ENCODE data around the gene DPF3. TPM values are rescaled to one million over a fixed set of nuclear protein-coding genes. Genes with fewer than 3 reads are reported as not detected.

Gene DPF3
- total RNA-seq, 1 donor from 2014 or later, result 3.0 TPM

- Mint-ChIP-seq H3K4me3 (ENCODE audit: unreplicated experiment) (no peak overlapping the region), H3K27me3 (ENCODE audit: unreplicated experiment) (no peaks in the 10 kb centered on the region), H3K4me1 (ENCODE audit: unreplicated experiment) (no peaks in the 10 kb centered on the region), H3K36me3 (ENCODE audit: low read depth, unreplicated experiment) (no peaks in the 10 kb centered on the region), H3K27ac (ENCODE audit: unreplicated experiment) (no peak overlapping the region), H3K9me3 (ENCODE audit: unreplicated experiment) (no peaks in the 10 kb centered on the region)
- no peak for DNase-seq (ENCODE audit: low spot score)
- TF ChIP-seq CTCF (IDR thresholded peaks at IDR 0.05; ENCODE audit: unreplicated experiment), result no peak
Observed at GRCh38 chr14:72906316-72906715, 12.4 kb upstream of the DPF3 start.

GRCh38 chr14:72904840-72905561 is 11.1 kb upstream of the DPF3 start:
- no peaks in the 10 kb centered on the region for H3K4me1 Mint-ChIP-seq (ENCODE audit: unreplicated experiment)
- TF ChIP-seq CTCF (IDR thresholded peaks at IDR 0.05; ENCODE audit: unreplicated experiment), result peak; percentile 97
- no peaks in the 10 kb centered on the region for H3K27me3 Mint-ChIP-seq (ENCODE audit: unreplicated experiment)
- peak; percentile 60 for DNase-seq (ENCODE audit: low spot score)
- H3K36me3 Mint-ChIP-seq (ENCODE audit: low read depth, unreplicated experiment), result no peaks in the 10 kb centered on the region
- H3K9me3 Mint-ChIP-seq (ENCODE audit: unreplicated experiment), result no peaks in the 10 kb centered on the region
- H3K27ac Mint-ChIP-seq (ENCODE audit: unreplicated experiment), result no peak overlapping the region
- H3K4me3 Mint-ChIP-seq (ENCODE audit: unreplicated experiment), result no peak overlapping the region

GRCh38 chr14:72904218-72904617 is 10.3 kb upstream of the DPF3 start:
- Mint-ChIP-seq H3K4me1 (ENCODE audit: unreplicated experiment) (no peaks in the 10 kb centered on the region), H3K27ac (ENCODE audit: unreplicated experiment) (no peak overlapping the region), H3K36me3 (ENCODE audit: low read depth, unreplicated experiment) (no peaks in the 10 kb centered on the region), H3K4me3 (ENCODE audit: unreplicated experiment) (no peak overlapping the region), H3K9me3 (ENCODE audit: unreplicated experiment) (no peaks in the 10 kb centered on the region), H3K27me3 (ENCODE audit: unreplicated experiment) (no peaks in the 10 kb centered on the region)
- no peak for TF ChIP-seq CTCF (IDR thresholded peaks at IDR 0.05; ENCODE audit: unreplicated experiment)
- no peak for DNase-seq (ENCODE audit: low spot score)

GRCh38 chr14:72903716-72904115 is 9.8 kb upstream of the DPF3 start:
- no peaks in the 10 kb centered on the region for H3K9me3 Mint-ChIP-seq (ENCODE audit: unreplicated experiment)
- H3K27ac Mint-ChIP-seq (ENCODE audit: unreplicated experiment), result no peak overlapping the region
- no peaks in the 10 kb centered on the region for H3K27me3 Mint-ChIP-seq (ENCODE audit: unreplicated experiment)
- no peak for DNase-seq (ENCODE audit: low spot score)
- H3K4me3 Mint-ChIP-seq (ENCODE audit: unreplicated experiment), result no peak overlapping the region
- TF ChIP-seq CTCF (IDR thresholded peaks at IDR 0.05; ENCODE audit: unreplicated experiment), result no peak
- no peaks in the 10 kb centered on the region for H3K36me3 Mint-ChIP-seq (ENCODE audit: low read depth, unreplicated experiment)
- no peaks in the 10 kb centered on the region for H3K4me1 Mint-ChIP-seq (ENCODE audit: unreplicated experiment)

GRCh38 chr14:72902801-72903530 is 9.1 kb upstream of the DPF3 start:
- Mint-ChIP-seq H3K27me3 (ENCODE audit: unreplicated experiment) (no peaks in the 10 kb centered on the region), H3K4me3 (ENCODE audit: unreplicated experiment) (no peak overlapping the region), H3K27ac (ENCODE audit: unreplicated experiment) (no peak overlapping the region), H3K4me1 (ENCODE audit: unreplicated experiment) (no peaks in the 10 kb centered on the region), H3K9me3 (ENCODE audit: unreplicated experiment) (no peaks in the 10 kb centered on the region), H3K36me3 (ENCODE audit: low read depth, unreplicated experiment) (no peaks in the 10 kb centered on the region)
- DNase-seq (ENCODE audit: low spot score), result no peak
- no peak for TF ChIP-seq CTCF (IDR thresholded peaks at IDR 0.05; ENCODE audit: unreplicated experiment)

Measured in endothelial cell (in vitro differentiated cells).